Activated B cell treated with CpG ODN at 0.5 μM for 24 hours (primary cell): Measurements from ENCODE around the gene OBSCN. TPM values are rescaled to one million over a fixed set of nuclear protein-coding genes. Genes with fewer than 3 reads are reported as not detected.

Experiments used
- ATAC-seq: fragments of 200-7000 bp; cut with Tn5 transposase; one replicate; pipeline ENCODE4 v1.10.0; 2021; ENCODE audit warnings: low read depth, mild to moderate bottlenecking, moderate library complexity
- CTCF ChIA-PET: fragments of 350-600 bp; sonication (Branson Sonifier 250); formaldehyde crosslinking; loops from one replicate; lab custom pipeline; 2021; ENCODE audit warnings: antibody characterized with exemption; lab: Charles Lee
- POLR2A ChIA-PET: fragments of 350-600 bp; sonication (Branson Sonifier 250); formaldehyde crosslinking; loops from one replicate; lab custom pipeline; 2021; ENCODE audit warnings: antibody characterized with exemption; lab: Charles Lee
- DNase-seq: peaks from one replicate; pipeline ENCODE4 v3.0.0; 2022
- H3K27ac Mint-ChIP-seq: one replicate; pipeline ENCODE4 v1.8.0; 2020; ENCODE audit warnings: mixed read lengths
- H3K27me3 Mint-ChIP-seq: one replicate; pipeline ENCODE4 v1.8.0; 2021; ENCODE audit warnings: mixed read lengths
- H3K36me3 Mint-ChIP-seq: one replicate; pipeline ENCODE4 v1.8.0; 2021; ENCODE audit warnings: low read depth, mixed read lengths
- H3K4me1 Mint-ChIP-seq: one replicate; pipeline ENCODE4 v1.8.0; 2021; ENCODE audit warnings: mixed read lengths
- H3K4me3 Mint-ChIP-seq: one replicate; pipeline ENCODE4 v1.8.0; 2020; ENCODE audit warnings: mild to moderate bottlenecking, mixed read lengths
- H3K9me3 Mint-ChIP-seq: one replicate; pipeline ENCODE4 v1.8.0; 2020; ENCODE audit warnings: mixed read lengths
- CTCF ChIP-seq: fragments of 200-600 bp; IDR thresholded peaks from one replicate; pipeline ENCODE4 v1.8.0; 2022; ENCODE audit warnings: antibody characterized with exemption, mild to moderate bottlenecking
- intact Hi-C: fragments of 100-400 bp; cut with micrococcal nuclease; formaldehyde crosslinking; loops from one replicate; pipeline ENCODE4 v1.15.1; 2024
- total RNA-seq: library from RNA; stranded (reverse); gene quantifications from 2 replicates; pipeline ENCODE4 v1.2.3, GENCODE V29; 2022

The OBSCN gene
- total RNA-seq, 1 donor from 2014 or later: 19.8 TPM

GRCh38 chr1:228333739-228334115 is 125.9 kb downstream of the OBSCN start:
- CTCF ChIA-PET: no interaction called here
- Mint-ChIP-seq H3K4me1 (no peaks in the 10 kb centered on the region), H3K36me3 (no peaks in the 10 kb centered on the region), H3K9me3 (no peaks in the 10 kb centered on the region), H3K4me3 (no peak overlapping the region), H3K27ac (no peak overlapping the region), H3K27me3 (peaks cover 2% of the 10 kb centered on the region)
- DNase-seq (no peak), ATAC-seq (no peak)
- POLR2A ChIA-PET: no interaction called here
- intact Hi-C loops: no loop called here
- no peak for TF ChIP-seq CTCF

GRCh38 chr1:228334226-228334935 is 126.5 kb downstream of the OBSCN start:
- POLR2A ChIA-PET: no interaction called here
- Mint-ChIP-seq H3K36me3 (no peaks in the 10 kb centered on the region), H3K27me3 (peaks cover 2% of the 10 kb centered on the region), H3K4me1 (no peaks in the 10 kb centered on the region), H3K9me3 (no peaks in the 10 kb centered on the region), H3K4me3 (no peak overlapping the region), H3K27ac (no peak overlapping the region)
- CTCF ChIA-PET: no interaction called here
- no peak for TF ChIP-seq CTCF
- intact Hi-C loops: no loop called here
- DNase-seq (no peak), ATAC-seq (no peak)

GRCh38 chr1:228334954-228335353 is 127.1 kb downstream of the OBSCN start:
- no peaks in the 10 kb centered on the region for H3K9me3 Mint-ChIP-seq
- no peaks in the 10 kb centered on the region for H3K36me3 Mint-ChIP-seq
- H3K27me3 Mint-ChIP-seq: peaks cover 2% of the 10 kb centered on the region
- H3K4me3 Mint-ChIP-seq: no peak overlapping the region
- DNase-seq (peak; percentile 8), ATAC-seq (no peak)
- ChIA-PET POLR2A (no interaction called here), CTCF (no interaction called here)
- no peaks in the 10 kb centered on the region for H3K4me1 Mint-ChIP-seq
- no peak for TF ChIP-seq CTCF
- intact Hi-C loops: no loop called here
- H3K27ac Mint-ChIP-seq: no peak overlapping the region

GRCh38 chr1:228335406-228336307 is 127.8 kb downstream of the OBSCN start:
- no peaks in the 10 kb centered on the region for H3K4me1 Mint-ChIP-seq
- ATAC-seq (no peak), DNase-seq (no peak)
- peaks cover 2% of the 10 kb centered on the region for H3K27me3 Mint-ChIP-seq
- H3K36me3 Mint-ChIP-seq: no peaks in the 10 kb centered on the region
- intact Hi-C loops: no loop called here
- no peaks in the 10 kb centered on the region for H3K9me3 Mint-ChIP-seq
- CTCF ChIA-PET: no interaction called here
- POLR2A ChIA-PET: no interaction called here
- H3K27ac Mint-ChIP-seq: no peak overlapping the region
- no peak for TF ChIP-seq CTCF
- H3K4me3 Mint-ChIP-seq: no peak overlapping the region

- CTCF ChIA-PET: no interaction called here
- Mint-ChIP-seq H3K9me3 (no peaks in the 10 kb centered on the region), H3K27ac (no peak overlapping the region), H3K4me3 (no peak overlapping the region), H3K36me3 (no peaks in the 10 kb centered on the region), H3K27me3 (peaks cover 2% of the 10 kb centered on the region), H3K4me1 (no peaks in the 10 kb centered on the region)
- ATAC-seq (no peak), DNase-seq (peak; percentile 7)
- POLR2A ChIA-PET: no interaction called here
- no peak for TF ChIP-seq CTCF
- intact Hi-C loops: no loop called here
These were observed 128.6 kb downstream of the OBSCN start for GRCh38 chr1:228336308-228337030.
